HepG2 (cell line): ENCODE results near the gene DPPA2.

Experiments
- POLR2A ChIP-seq, 2 experiments: IDR thresholded peaks; 2 replicates each; pipeline ENCODE4 v1.6.1; 2011; ENCODE audit warnings: low read depth in 2 of 2, low read length in 2 of 2, mild to moderate bottlenecking in 1 of 2, moderate library complexity in 1 of 2; ENCODE audit not compliant: insufficient read depth in 1 of 2
- ZNF512 ChIP-seq: sonication (generic); formaldehyde crosslinking; IDR thresholded peaks from 2 replicates; pipeline ENCODE4 v1.4.0; 2020; ENCODE audit warnings: mild to moderate bottlenecking, missing genetic modification reagents
- TF ChIP-seq, protein P1 (sequence below): sonication (generic); formaldehyde crosslinking; IDR thresholded peaks from 2 replicates; pipeline ENCODE4 v1.5.0; 2020; ENCODE audit warnings: mild to moderate bottlenecking, missing genetic modification reagents, moderate library complexity

GRCh38 chr3:109339197-109339596 lies 22.9 kb upstream of the DPPA2 start:
- TF ChIP-seq POLR2A (IDR thresholded peaks at IDR 0.05; ENCODE audit: insufficient read depth in 1 of 2, low read depth in 2 of 2, low read length in 2 of 2) (no peak), ZNF512 (no peak)
- TF ChIP-seq, protein P1, sequence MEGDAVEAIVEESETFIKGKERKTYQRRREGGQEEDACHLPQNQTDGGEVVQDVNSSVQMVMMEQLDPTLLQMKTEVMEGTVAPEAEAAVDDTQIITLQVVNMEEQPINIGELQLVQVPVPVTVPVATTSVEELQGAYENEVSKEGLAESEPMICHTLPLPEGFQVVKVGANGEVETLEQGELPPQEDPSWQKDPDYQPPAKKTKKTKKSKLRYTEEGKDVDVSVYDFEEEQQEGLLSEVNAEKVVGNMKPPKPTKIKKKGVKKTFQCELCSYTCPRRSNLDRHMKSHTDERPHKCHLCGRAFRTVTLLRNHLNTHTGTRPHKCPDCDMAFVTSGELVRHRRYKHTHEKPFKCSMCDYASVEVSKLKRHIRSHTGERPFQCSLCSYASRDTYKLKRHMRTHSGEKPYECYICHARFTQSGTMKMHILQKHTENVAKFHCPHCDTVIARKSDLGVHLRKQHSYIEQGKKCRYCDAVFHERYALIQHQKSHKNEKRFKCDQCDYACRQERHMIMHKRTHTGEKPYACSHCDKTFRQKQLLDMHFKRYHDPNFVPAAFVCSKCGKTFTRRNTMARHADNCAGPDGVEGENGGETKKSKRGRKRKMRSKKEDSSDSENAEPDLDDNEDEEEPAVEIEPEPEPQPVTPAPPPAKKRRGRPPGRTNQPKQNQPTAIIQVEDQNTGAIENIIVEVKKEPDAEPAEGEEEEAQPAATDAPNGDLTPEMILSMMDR (CRISPR knock-in tag) = no peak
